ENCODE data around the gene STX16.
"Not testable (repeated sequence)": the region's sequence is repeated elsewhere in the genome, so short reads cannot be mapped to it uniquely, and the experiment has no call there.

STX16 gene

GRCh38 chr20:58712151-58712791, 61.2 kb downstream of the STX16 start:
- no peak for DNase-seq

- DNase-seq, result no peak
Observed at GRCh38 chr20:58712806-58713731, 62.0 kb downstream of the STX16 start.

GRCh38 chr20:58713801-58714339, 62.8 kb downstream of the STX16 start:
- no peak for DNase-seq

GRCh38 chr20:58714340-58714922, 63.3 kb downstream of the STX16 start:
- DNase-seq, result no peak

GRCh38 chr20:58714923-58715351, 63.9 kb downstream of the STX16 start:
- no peak for DNase-seq

GRCh38 chr20:58715391-58715800, 64.3 kb downstream of the STX16 start:
- DNase-seq, result no peak

- DNase-seq, result no peak
Observed at GRCh38 chr20:58715801-58716475, 64.9 kb downstream of the STX16 start.

- no peak for DNase-seq
Observed at GRCh38 chr20:58716476-58717277, 65.6 kb downstream of the STX16 start.

GRCh38 chr20:58717278-58718091, 66.4 kb downstream of the STX16 start:
- DNase-seq, result no peak

- DNase-seq, result no peak
Observed at GRCh38 chr20:58718121-58718563, 67.1 kb downstream of the STX16 start.

- no peak for DNase-seq
Observed at GRCh38 chr20:58718729-58719128, 67.6 kb downstream of the STX16 start.

GRCh38 chr20:58719258-58719657, 68.2 kb downstream of the STX16 start:
- DNase-seq, result no peak

- no peak for DNase-seq
Observed at GRCh38 chr20:58719971-58720371, 68.9 kb downstream of the STX16 start.

GRCh38 chr20:58720890-58721289, 69.8 kb downstream of the STX16 start:
- no peak for DNase-seq

- DNase-seq, result no peak
Observed at GRCh38 chr20:58721951-58722778, 71.1 kb downstream of the STX16 start.

- DNase-seq, result no peak
Observed at GRCh38 chr20:58722877-58723627, 72.0 kb downstream of the STX16 start.

GRCh38 chr20:58723628-58723984, 72.5 kb downstream of the STX16 start:
- no peak for DNase-seq

GRCh38 chr20:58726156-58726555, 75.1 kb downstream of the STX16 start:
- not testable (repeated sequence) for DNase-seq

All from activated naive CD4-positive, alpha-beta T cell treated with Interleukin-2 at 50 U/mL for 16 hours (primary cell).